Measurements from ENCODE around the gene SERPIND1. TPM values are rescaled to one million over a fixed set of nuclear protein-coding genes. Genes with fewer than 3 reads are reported as not detected.

The SERPIND1 gene
- total and polyA plus RNA-seq, 2 of the 8 experiments (the other 6 are each of a cell fraction or from before 2014, with no cell fraction given) = not detected

- Histone ChIP-seq H3K27me3 (replicated peaks in 1 of 4; ENCODE audit: control insufficient read depth in 3 of 4, extremely low read depth in 1 of 4, insufficient read depth in 3 of 4, low read length in 3 of 4) (no peaks in the 10 kb centered on the region), H4K8ac (ENCODE audit: extremely low read depth, insufficient read depth, low read length) (no peak overlapping the region), H4K20me1 (replicated peaks in 1 of 2; ENCODE audit: control insufficient read depth in 1 of 2, insufficient read depth in 2 of 2, low read length in 2 of 2) (peaks cover 0 to 1% of the 10 kb centered on the region in 2 experiments), H3K14ac (ENCODE audit: insufficient read length) (no peak overlapping the region), H3K23ac (ENCODE audit: insufficient read length) (no peak overlapping the region), H3K79me1 (ENCODE audit: low read depth, low read length) (no peaks in the 10 kb centered on the region), H3K23me2 (ENCODE audit: low read depth, low read length) (no peaks in the 10 kb centered on the region; the same call in 1 of the 2 replicates), H3K27ac (ENCODE audit: low read depth, low read length) (no peak overlapping the region; the same call in 1 of the 2 replicates), H2AFZ (ENCODE audit: low read length) (no peak overlapping the region), H3K36me3 (ENCODE audit: control insufficient read depth in 2 of 4, insufficient read depth in 4 of 4, low read length in 3 of 4) (peaks cover 0 to 3% (median under 1%) of the 10 kb centered on the region in 4 experiments; a peak in 2 of 8 replicates), H3K4me3 (ENCODE audit: extremely low read depth in 1 of 4, insufficient read depth in 2 of 4, low read depth in 3 of 4, low read length in 4 of 4) (no peak overlapping the region), H3K9me3 (ENCODE audit: insufficient read depth in 2 of 2, low read depth in 1 of 2, low read length in 1 of 2) (no peaks in the 10 kb centered on the region), H3K18ac (ENCODE audit: extremely low read depth, low read length) (no peak overlapping the region), H2BK15ac (ENCODE audit: low read length) (no peak overlapping the region), H3K4me1 (replicated peaks in 1 of 4; ENCODE audit: control insufficient read depth in 3 of 4, insufficient read depth in 4 of 4, low read length in 3 of 4) (no peaks in the 10 kb centered on the region), H2BK120ac (replicated peaks; ENCODE audit: low read depth, low read length) (no peak overlapping the region), H2AK5ac (ENCODE audit: low read depth, low read length) (no peak overlapping the region), H2BK5ac (ENCODE audit: low read depth, low read length) (no peak overlapping the region), H4K5ac (ENCODE audit: insufficient read length, low read depth, low read length) (no peak overlapping the region), H3K9ac (replicated peaks in 1 of 4; ENCODE audit: extremely low read depth in 1 of 4, low read depth in 3 of 4, low read length in 3 of 4) (no peak overlapping the region), H2BK12ac (ENCODE audit: low read depth, low read length) (no peak overlapping the region), H2BK20ac (ENCODE audit: low read length) (no peak overlapping the region), H4K91ac (replicated peaks; ENCODE audit: insufficient read length, low read length) (no peak overlapping the region), H3K4me2 (ENCODE audit: insufficient read depth in 1 of 2, low read depth in 2 of 2, low read length in 2 of 2) (no peak overlapping the region), H3K56ac (replicated peaks; ENCODE audit: insufficient read length, low read depth, low read length) (no peak overlapping the region), H3K79me2 (ENCODE audit: control insufficient read depth in 1 of 2, insufficient read depth in 2 of 2, low read length in 2 of 2) (no peaks in the 10 kb centered on the region), H3K4ac (replicated peaks; ENCODE audit: insufficient read length, low read depth, low read length) (no peak overlapping the region)
- no peak for FAIRE-seq
- POLR2A ChIA-PET (ENCODE audit: partially characterized antibody) = no interaction called here
- WGBS, 2 experiments (ENCODE audit: extremely low coverage in 1 of 2, insufficient coverage in 1 of 2, insufficient read length in 1 of 2, insufficient replicate concordance in 2 of 2, low coverage in 1 of 2, low lambda C conversion rate in 2 of 2, missing lambda C conversion rate in 1 of 2) = 84% methylated on average over 9 of the region's 9 CpGs; no CpG with 5 or more reads in 1 of the 2 experiments
- CTCF ChIA-PET (ENCODE audit: partially characterized antibody) = interaction anchor here (0.7 to 1.2 kb wide), 3 partner anchors 17 to 26 kb away, joined by 3 to 4 read pairs (median 3); no protein-coding TSS in a partner anchor
- DNase-seq (ENCODE audit: low read depth in 1 of 2, low spot score in 2 of 2) = no peak
- no peak for TF ChIP-seq SAP30 (IDR thresholded peaks at IDR 0.05; ENCODE audit: insufficient read depth, insufficient replicate concordance, low read length)
- TF ChIP-seq RXRA (IDR thresholded peaks at IDR 0.05; ENCODE audit: insufficient read depth, low read depth, low read length) = no peak
- TF ChIP-seq CTCF (IDR thresholded peaks at IDR 0.05; ENCODE audit: control extremely low read depth in 1 of 3, insufficient read depth in 1 of 3, low read depth in 1 of 3, low read length in 3 of 3) = no peak
- TF ChIP-seq POU5F1 (IDR thresholded peaks at IDR 0.05; ENCODE audit: low read depth, low read length) = no peak
- no peak for TF ChIP-seq ASH2L (IDR thresholded peaks at IDR 0.05; ENCODE audit: low read length)
- no peak for TF ChIP-seq RNF2 (IDR thresholded peaks at IDR 0.05; ENCODE audit: borderline replicate concordance, low read depth, low read length, missing control alignments, poor library complexity, severe bottlenecking)
- TF ChIP-seq BCL11A (IDR thresholded peaks at IDR 0.05; ENCODE audit: low read depth in 2 of 2, low read length in 2 of 2) = no peak
- TF ChIP-seq HDAC2 (IDR thresholded peaks at IDR 0.05; ENCODE audit: borderline replicate concordance in 1 of 2, low read depth in 2 of 2, low read length in 2 of 2) = no peak
These were observed 49.0 kb upstream of the SERPIND1 start for GRCh38 chr22:20724676-20725454.

Measured in H1 (cell line).